ENCODE measurements around the gene GRIA4. TPM values are rescaled to one million over a fixed set of nuclear protein-coding genes. Genes with fewer than 3 reads are reported as not detected.
A peak's percentile ranks its signal among the peaks of the same experiment; 100 is the strongest.

GRIA4 gene
- total RNA-seq (1 to 10 TPM; 1.9 to 6.6 (median 4.3) TPM), polyA plus RNA-seq (under 1 TPM; 0.23 to 0.60 (median 0.39) TPM)

GRCh38 chr11:105609832-105610781 lies at the start of gene GRIA4:
Gene GRIA4 (plus strand): TSS chr11:105610073. CDS start chr11:105610998, 925 bp downstream.
- Histone ChIP-seq H3K27me3 (peaks cover 4 to 47% (median 6%) of the 10 kb centered on the region in 3 donors), H3K9me3 (no peaks in the 10 kb centered on the region), H3K27ac (peak within 1 kb of the TSS in 2 of 4 donors; percentile 33 to 46), H3K4me3 (peak within 1 kb of the TSS; percentile 13 to 45 (median 38)), H3K4me1 (peaks cover 0 to 20% (median 10%) of the 10 kb centered on the region in 4 donors), H3K36me3 (no peaks in the 10 kb centered on the region)
- intact Hi-C loops (cut with DNase I): no loop called here
- peak; percentile 75 for DNase-seq
- TF ChIP-seq EP300 (IDR thresholded peaks at IDR 0.05): no peak
- no peak for TF ChIP-seq CTCF (IDR thresholded peaks at IDR 0.05)
- TF ChIP-seq POLR2A (IDR thresholded peaks at IDR 0.05): no peak
- TF ChIP-seq POLR2AphosphoS5 (IDR thresholded peaks at IDR 0.05): no peak
- WGBS, 2 donors: 2 to 11% methylated on average over 54 of the region's 54 CpGs

- Histone ChIP-seq H3K27me3 (no peaks in the 10 kb centered on the region), H3K4me1 (no peaks in the 10 kb centered on the region), H3K27ac (no peak overlapping the region), H3K36me3 (no peaks in the 10 kb centered on the region), H3K9me3 (no peaks in the 10 kb centered on the region), H3K4me3 (no peak overlapping the region)
- intact Hi-C loops (cut with DNase I): no loop called here
- WGBS, 2 donors: 61 to 75% methylated on average over 3 of the region's 3 CpGs
- TF ChIP-seq EP300 (IDR thresholded peaks at IDR 0.05): no peak
- no peak for TF ChIP-seq POLR2AphosphoS5 (IDR thresholded peaks at IDR 0.05)
- no peak for TF ChIP-seq POLR2A (IDR thresholded peaks at IDR 0.05)
- no peak for TF ChIP-seq CTCF (IDR thresholded peaks at IDR 0.05)
- DNase-seq: no peak
Observed at GRCh38 chr11:105573091-105573490, 36.8 kb upstream of the GRIA4 start.

- no peaks in the 10 kb centered on the region for H3K36me3 ChIP-seq
- H3K4me3 ChIP-seq: no peak overlapping the region
- TF ChIP-seq POLR2A (IDR thresholded peaks at IDR 0.05): no peak
- no peak for TF ChIP-seq CTCF (IDR thresholded peaks at IDR 0.05)
- TF ChIP-seq POLR2AphosphoS5 (IDR thresholded peaks at IDR 0.05): no peak
- no peak for TF ChIP-seq EP300 (IDR thresholded peaks at IDR 0.05)
- no peaks in the 10 kb centered on the region for H3K9me3 ChIP-seq
- no peaks in the 10 kb centered on the region for H3K4me1 ChIP-seq
- no peak overlapping the region for H3K27ac ChIP-seq
- no peak for DNase-seq
- WGBS, 2 donors: 92 to 93% methylated on average over 3 of the region's 3 CpGs
- intact Hi-C loops (cut with DNase I): no loop called here
- no peaks in the 10 kb centered on the region for H3K27me3 ChIP-seq
Observed at GRCh38 chr11:105574974-105575373, 34.9 kb upstream of the GRIA4 start.

DNA sequence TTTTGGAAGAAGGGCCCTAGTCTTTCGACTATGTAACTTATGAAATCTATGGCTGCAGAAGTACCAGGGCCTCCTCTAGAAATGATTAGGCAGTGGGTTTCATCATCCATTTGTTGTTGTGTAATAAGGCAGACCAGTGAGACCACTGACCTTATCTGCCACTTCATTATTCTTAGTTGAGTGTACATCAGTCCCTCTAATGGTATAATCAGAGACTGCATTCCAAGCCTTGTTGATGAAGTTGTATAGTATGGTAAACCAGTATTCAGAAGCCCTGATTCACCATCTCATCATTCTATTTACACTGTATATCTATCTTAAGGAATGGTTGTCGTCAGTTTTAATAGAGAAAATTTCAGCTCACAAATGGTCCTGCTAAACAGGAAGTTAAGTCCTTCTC lies 32.2 kb upstream of the GRIA4 start:
- Histone ChIP-seq H3K4me3 (no peak overlapping the region), H3K4me1 (no peaks in the 10 kb centered on the region), H3K36me3 (no peaks in the 10 kb centered on the region), H3K27ac (no peak overlapping the region), H3K9me3 (no peaks in the 10 kb centered on the region), H3K27me3 (no peaks in the 10 kb centered on the region)
- TF ChIP-seq POLR2AphosphoS5 (IDR thresholded peaks at IDR 0.05) (no peak), EP300 (IDR thresholded peaks at IDR 0.05) (no peak), POLR2A (IDR thresholded peaks at IDR 0.05) (no peak), CTCF (IDR thresholded peaks at IDR 0.05) (no peak)
- intact Hi-C loops (cut with DNase I): no loop called here
- no peak for DNase-seq
- WGBS, 2 donors: 72 to 73% methylated on average over 2 of the region's 2 CpGs

All from sigmoid colon (tissue), 7 donors.